Bronchial epithelial cell (primary cell): ENCODE results near the gene PARP6. TPM values are rescaled to one million over a fixed set of nuclear protein-coding genes. Genes with fewer than 3 reads are reported as not detected.

Experiments
- DNase-seq: peaks from one replicate; pipeline ENCODE4 v3.0.0-alpha.2; 2010; ENCODE audit warnings: low read depth
- FAIRE-seq: peaks from 2 replicates; lab custom pipeline; 2011; peaks lifted over from hg19 to GRCh38; lab: Jason Lieb, UNC
- H3K27me3 ChIP-seq: 2 replicates; pipeline ENCODE4 v1.5.1; 2011; ENCODE audit warnings: low read length; ENCODE audit not compliant: control insufficient read depth, insufficient read depth
- H3K36me3 ChIP-seq: 2 replicates; pipeline ENCODE4 v1.5.1; 2011; ENCODE audit warnings: low read length; ENCODE audit not compliant: control insufficient read depth, insufficient read depth
- H3K4me3 ChIP-seq: 2 replicates; pipeline ENCODE4 v1.5.1; 2011; ENCODE audit warnings: mild to moderate bottlenecking, low read depth, low read length, control low read depth
- total RNA-seq: library from RNA; depleted of rRNA; stranded (reverse); fragments of >200 nt; gene quantifications from 2 replicates; pipeline ENCODE4 v1.2.1, GENCODE V29; 2014
- TF ChIP-seq, protein P1 (sequence below): IDR thresholded peaks from 2 replicates; pipeline ENCODE4 v1.5.1; 2011; ENCODE audit warnings: mild to moderate bottlenecking, moderate library complexity, low read length, control low read depth, inconsistent platforms; ENCODE audit not compliant: insufficient read depth, severe bottlenecking

PARP6 gene
- total RNA-seq, 1 donor from 2014 or later, result 17.6 TPM

DNA sequence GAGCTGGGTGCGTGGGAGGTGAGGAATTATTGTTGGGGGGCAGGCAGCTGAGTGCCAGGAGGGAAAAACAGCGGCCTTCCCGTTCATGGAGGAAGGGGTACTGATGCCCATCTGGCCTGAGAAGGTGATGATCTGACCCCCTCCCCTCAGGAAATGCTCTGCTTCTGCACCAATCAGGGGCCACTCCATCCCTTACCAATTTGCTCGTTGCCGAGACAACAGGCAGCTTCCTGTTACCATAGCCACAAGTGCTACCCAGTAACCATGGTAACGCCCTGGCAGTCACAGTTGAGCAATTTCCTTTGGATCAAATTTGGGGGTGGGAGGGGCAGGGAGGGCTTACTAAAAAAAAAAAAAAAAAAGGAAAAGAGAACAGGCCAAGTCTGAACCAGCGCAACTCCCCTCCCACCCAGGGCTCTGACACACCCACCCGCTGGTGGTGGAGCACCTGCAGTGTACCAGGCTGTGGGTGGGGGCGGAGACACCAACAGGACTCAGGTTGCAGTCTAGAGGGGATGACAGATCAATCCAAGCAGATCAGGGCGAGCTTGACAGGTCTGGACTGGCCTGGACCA, 33.9 kb upstream of the PARP6 start:
- Histone ChIP-seq H3K27me3 (no peaks in the 10 kb centered on the region), H3K36me3 (no peaks in the 10 kb centered on the region), H3K4me3 (no peak overlapping the region)
- peak; percentile 45 for DNase-seq
- TF ChIP-seq, protein P1, sequence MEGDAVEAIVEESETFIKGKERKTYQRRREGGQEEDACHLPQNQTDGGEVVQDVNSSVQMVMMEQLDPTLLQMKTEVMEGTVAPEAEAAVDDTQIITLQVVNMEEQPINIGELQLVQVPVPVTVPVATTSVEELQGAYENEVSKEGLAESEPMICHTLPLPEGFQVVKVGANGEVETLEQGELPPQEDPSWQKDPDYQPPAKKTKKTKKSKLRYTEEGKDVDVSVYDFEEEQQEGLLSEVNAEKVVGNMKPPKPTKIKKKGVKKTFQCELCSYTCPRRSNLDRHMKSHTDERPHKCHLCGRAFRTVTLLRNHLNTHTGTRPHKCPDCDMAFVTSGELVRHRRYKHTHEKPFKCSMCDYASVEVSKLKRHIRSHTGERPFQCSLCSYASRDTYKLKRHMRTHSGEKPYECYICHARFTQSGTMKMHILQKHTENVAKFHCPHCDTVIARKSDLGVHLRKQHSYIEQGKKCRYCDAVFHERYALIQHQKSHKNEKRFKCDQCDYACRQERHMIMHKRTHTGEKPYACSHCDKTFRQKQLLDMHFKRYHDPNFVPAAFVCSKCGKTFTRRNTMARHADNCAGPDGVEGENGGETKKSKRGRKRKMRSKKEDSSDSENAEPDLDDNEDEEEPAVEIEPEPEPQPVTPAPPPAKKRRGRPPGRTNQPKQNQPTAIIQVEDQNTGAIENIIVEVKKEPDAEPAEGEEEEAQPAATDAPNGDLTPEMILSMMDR, result no peak
- peak; percentile 7 for FAIRE-seq

- TF ChIP-seq, protein P1, result no peak
- no peak for DNase-seq
- H3K4me3 ChIP-seq, result no peak overlapping the region
- no peaks in the 10 kb centered on the region for H3K36me3 ChIP-seq
- no peaks in the 10 kb centered on the region for H3K27me3 ChIP-seq
- FAIRE-seq, result no peak
Measured at GRCh38 chr15:72304596-72304995, 32.2 kb upstream of the PARP6 start.

- TF ChIP-seq, protein P1, result no peak
- peak; percentile 52 for FAIRE-seq
- Histone ChIP-seq H3K4me3 (no peak overlapping the region), H3K36me3 (no peaks in the 10 kb centered on the region), H3K27me3 (no peaks in the 10 kb centered on the region)
- no peak for DNase-seq
Measured at GRCh38 chr15:72302955-72303354, 30.6 kb upstream of the PARP6 start.

DNA sequence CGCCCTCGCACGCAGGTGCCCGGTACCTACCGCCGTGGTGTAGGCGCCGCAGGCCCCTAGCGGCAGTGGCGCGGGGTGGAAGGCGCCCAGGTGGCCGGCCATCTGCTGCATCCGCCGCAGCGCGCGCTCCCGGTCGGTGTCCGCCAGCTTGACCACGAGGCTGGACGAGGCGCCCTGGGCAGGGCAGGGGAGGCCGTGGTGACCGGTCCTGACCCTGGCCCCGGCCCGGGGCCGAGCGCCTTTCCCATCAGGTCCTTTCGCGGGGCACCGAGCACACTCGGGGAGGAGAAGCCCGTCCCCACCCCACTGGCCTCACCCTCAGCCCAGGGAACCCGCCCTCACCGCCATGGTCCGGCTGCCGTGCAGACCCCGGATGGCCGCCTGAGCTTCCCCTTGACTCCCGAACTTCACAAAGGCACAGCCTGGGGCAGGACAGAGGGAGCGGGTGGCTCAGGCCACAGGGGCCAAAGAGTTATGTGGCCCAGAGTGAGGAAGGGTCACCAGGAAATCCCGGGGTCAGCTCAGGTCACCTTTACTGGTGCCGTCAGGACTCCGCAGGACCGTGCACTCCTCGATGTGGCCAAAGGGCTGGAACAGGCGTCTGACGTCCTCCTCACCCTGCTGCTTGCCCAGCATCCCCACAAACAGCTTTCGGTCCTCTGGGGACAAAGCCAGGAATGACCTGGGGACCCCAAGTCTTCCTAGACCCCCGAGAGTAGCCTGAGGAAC, 17.4 kb upstream of the PARP6 start:
- DNase-seq, result no peak
- Histone ChIP-seq H3K27me3 (peaks cover 2% of the 10 kb centered on the region), H3K36me3 (no peaks in the 10 kb centered on the region), H3K4me3 (no peak overlapping the region)
- TF ChIP-seq, protein P1, result no peak
- no peak for FAIRE-seq

GRCh38 chr15:72288796-72289596, 16.6 kb upstream of the PARP6 start:
- H3K4me3 ChIP-seq, result no peak overlapping the region
- no peaks in the 10 kb centered on the region for H3K36me3 ChIP-seq
- FAIRE-seq (no peak), DNase-seq (no peak)
- TF ChIP-seq, protein P1, result no peak
- H3K27me3 ChIP-seq, result peaks cover 2% of the 10 kb centered on the region
